ENCODE measurements around the gene NAA80. TPM values are rescaled to one million over a fixed set of nuclear protein-coding genes. Genes with fewer than 3 reads are reported as not detected.

Gene NAA80
- total RNA-seq, 4 donors from 2014 or later: 4.7 to 33.5 (median 24.0) TPM

DNA sequence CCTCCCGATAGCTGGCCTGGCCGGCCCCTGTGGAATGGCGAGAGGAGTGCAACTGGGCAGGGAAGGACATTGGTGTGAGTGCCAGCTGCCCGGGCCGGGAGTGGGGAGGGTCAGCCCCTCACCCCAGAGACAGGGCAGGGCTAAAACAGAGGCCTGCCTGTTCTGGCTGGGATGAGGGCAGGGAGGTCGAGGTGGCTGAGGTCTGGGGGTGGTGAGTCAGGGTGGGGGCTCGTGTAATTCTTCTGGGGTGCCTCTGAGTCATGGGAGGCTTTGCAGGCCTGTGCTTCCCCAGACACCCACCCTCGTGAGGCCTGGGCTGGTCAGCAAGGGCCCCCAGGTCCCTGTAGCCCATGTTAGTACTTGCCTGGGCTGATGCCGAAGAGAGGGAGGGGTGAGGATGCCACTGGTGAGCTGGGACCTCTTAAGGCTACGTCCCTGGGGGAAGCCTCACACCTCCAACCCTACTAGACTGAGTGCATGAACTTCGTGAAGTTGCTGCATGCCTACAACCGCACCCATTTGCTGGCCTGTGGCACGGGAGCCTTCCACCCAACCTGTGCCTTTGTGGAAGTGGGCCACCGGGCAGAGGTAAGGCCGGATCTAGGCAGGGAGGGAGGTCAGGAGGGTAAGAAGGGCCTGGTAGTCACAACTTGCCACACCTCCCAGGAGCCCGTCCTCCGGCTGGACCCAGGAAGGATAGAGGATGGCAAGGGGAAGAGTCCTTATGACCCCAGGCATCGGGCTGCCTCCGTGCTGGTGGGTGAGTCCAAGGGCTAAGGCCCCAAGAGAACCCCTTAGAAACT, 28.6 kb downstream of the NAA80 start:
- Histone ChIP-seq H3K9me3 (no peaks in the 10 kb centered on the region), H3K36me3 (no peaks in the 10 kb centered on the region), H3K27ac (peak overlapping the region; percentile 97 to 99), H3K4me1 (peaks cover 4 to 34% of the 10 kb centered on the region in 2 donors), H3K4me3 (peak overlapping the region; percentile 28 to 33), H3K27me3 (no peaks in the 10 kb centered on the region)
- no peak for DNase-seq
- TF ChIP-seq POLR2A (IDR thresholded peaks at IDR 0.05): no peak
- TF ChIP-seq, protein P1, sequence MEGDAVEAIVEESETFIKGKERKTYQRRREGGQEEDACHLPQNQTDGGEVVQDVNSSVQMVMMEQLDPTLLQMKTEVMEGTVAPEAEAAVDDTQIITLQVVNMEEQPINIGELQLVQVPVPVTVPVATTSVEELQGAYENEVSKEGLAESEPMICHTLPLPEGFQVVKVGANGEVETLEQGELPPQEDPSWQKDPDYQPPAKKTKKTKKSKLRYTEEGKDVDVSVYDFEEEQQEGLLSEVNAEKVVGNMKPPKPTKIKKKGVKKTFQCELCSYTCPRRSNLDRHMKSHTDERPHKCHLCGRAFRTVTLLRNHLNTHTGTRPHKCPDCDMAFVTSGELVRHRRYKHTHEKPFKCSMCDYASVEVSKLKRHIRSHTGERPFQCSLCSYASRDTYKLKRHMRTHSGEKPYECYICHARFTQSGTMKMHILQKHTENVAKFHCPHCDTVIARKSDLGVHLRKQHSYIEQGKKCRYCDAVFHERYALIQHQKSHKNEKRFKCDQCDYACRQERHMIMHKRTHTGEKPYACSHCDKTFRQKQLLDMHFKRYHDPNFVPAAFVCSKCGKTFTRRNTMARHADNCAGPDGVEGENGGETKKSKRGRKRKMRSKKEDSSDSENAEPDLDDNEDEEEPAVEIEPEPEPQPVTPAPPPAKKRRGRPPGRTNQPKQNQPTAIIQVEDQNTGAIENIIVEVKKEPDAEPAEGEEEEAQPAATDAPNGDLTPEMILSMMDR (IDR thresholded peaks at IDR 0.05): no peak
- intact Hi-C loops (cut with DNase I; ENCODE audit: low total_unique reads): loop anchor here (5.0 kb wide), 1 partner anchor 43 kb away; no protein-coding TSS in a partner anchor

DNA sequence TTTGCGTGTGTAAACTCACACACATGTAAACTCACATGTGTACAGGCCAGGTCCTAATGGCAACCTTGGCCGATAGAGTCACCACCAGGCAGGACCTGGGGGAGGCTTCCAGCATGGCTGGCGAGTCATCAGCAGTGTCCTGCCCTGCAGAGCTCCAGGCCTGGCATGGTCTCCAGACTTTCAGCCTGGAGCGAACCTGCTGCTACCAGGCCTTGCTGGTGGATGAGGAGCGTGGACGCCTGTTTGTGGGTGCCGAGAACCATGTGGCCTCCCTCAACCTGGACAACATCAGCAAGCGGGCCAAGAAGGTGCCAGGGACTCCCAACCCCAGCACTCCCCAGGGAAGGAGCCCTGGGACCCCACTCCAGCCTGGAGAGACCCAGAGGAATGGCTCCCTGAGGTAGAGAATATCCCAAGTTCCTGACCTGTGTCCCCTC, 29.2 kb downstream of the NAA80 start:
- peaks cover 8 to 39% of the 10 kb centered on the region in 2 donors for H3K4me1 ChIP-seq

DNA sequence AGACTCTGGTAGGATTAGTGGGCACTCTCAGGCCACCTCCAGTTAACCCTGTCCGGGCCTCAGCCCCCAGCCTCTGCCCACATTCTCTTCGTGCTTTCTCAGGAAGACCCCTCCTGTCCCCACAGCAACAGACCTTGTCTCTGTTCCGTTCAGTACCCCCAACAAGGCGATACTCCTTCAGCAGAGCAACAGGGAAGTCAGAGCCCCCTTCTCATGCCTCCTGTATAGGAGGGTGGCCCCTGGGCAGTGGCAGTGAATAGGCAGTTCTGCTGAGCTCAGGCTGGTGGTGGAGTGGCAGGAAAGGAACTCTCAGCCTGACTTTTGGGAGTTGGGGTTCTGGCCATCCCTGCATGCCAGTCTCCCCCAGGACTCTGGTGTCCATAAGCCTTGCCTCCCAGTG, 29.7 kb downstream of the NAA80 start:
- Histone ChIP-seq H3K4me3 (peak overlapping the region; percentile 28 to 33), H3K27ac (peak overlapping the region; percentile 97 to 99), H3K9me3 (no peaks in the 10 kb centered on the region), H3K4me1 (peaks cover 9 to 39% of the 10 kb centered on the region in 2 donors), H3K27me3 (no peaks in the 10 kb centered on the region), H3K36me3 (no peaks in the 10 kb centered on the region)
- intact Hi-C loops (cut with DNase I; ENCODE audit: low total_unique reads): no loop called here
- no peak for TF ChIP-seq POLR2A (IDR thresholded peaks at IDR 0.05)
- TF ChIP-seq, protein P1 (IDR thresholded peaks at IDR 0.05): no peak
- DNase-seq: no peak

More for the DNA sequence above, 29.2 kb downstream of the NAA80 start:
- Histone ChIP-seq H3K36me3 (no peaks in the 10 kb centered on the region), H3K4me3 (peak overlapping the region; percentile 28 to 33), H3K27me3 (no peaks in the 10 kb centered on the region), H3K9me3 (no peaks in the 10 kb centered on the region), H3K27ac (peak overlapping the region; percentile 97 to 99)
- DNase-seq: peak in 1 of 2 donors; percentile 23
- TF ChIP-seq, protein P1 (IDR thresholded peaks at IDR 0.05): no peak
- no peak for TF ChIP-seq POLR2A (IDR thresholded peaks at IDR 0.05)
- intact Hi-C loops (cut with DNase I; ENCODE audit: low total_unique reads): loop anchor here (5.0 kb wide), 1 partner anchor 43 kb away; no protein-coding TSS in a partner anchor

DNA sequence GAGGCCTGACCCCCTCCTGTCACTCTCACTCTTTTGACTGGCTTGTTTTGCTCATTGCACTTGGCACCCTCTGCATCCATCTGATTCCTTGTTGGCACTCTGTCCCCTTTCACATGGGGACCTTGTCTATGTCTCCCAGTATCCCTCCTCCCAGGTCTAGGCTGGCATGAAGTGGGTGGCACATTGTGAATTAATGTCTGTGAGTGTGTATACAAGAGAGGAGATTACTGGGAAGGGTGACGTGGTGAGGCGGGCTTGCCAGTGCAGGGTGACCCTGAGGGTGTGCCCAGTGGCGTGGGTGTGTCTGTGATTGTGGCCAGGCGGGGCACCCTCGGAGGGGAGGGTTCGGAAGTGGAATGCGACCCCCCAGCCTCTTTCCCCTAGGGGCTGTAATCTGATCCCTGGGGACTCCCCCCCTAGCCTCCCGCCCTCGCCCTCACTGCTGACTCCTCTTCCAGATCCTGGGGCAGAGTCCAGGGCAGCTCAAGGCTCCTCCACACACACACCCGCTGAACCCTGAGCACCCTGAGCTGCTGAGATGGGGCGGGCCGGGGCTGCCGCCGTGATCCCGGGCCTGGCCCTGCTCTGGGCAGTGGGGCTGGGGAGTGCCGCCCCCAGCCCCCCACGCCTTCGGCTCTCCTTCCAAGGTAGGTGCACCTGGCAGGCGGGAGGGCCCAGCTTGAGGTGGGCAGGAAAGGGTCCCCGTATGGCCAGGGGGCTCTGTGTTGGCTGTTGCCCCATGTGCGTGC, 30.3 kb downstream of the NAA80 start, which contains the start of gene SEMA3B:
Gene SEMA3B (plus strand): TSS at position 445 of the 749 bp plus-strand sequence. CDS start 94 bp downstream, at position 539.
- peak; percentile 64 for DNase-seq
- intact Hi-C loops (cut with DNase I; ENCODE audit: low total_unique reads): no loop called here
- Histone ChIP-seq H3K4me1 (peaks cover 9 to 39% of the 10 kb centered on the region in 2 donors), H3K4me3 (peak within 1 kb of the TSS; percentile 44 to 63), H3K27ac (peak within 1 kb of the TSS; percentile 97 to 99), H3K9me3 (no peaks in the 10 kb centered on the region), H3K36me3 (no peaks in the 10 kb centered on the region), H3K27me3 (no peaks in the 10 kb centered on the region)
- peak in 1 of 2 donors; percentile 63 for TF ChIP-seq POLR2A (IDR thresholded peaks at IDR 0.05)
- TF ChIP-seq, protein P1 (IDR thresholded peaks at IDR 0.05): no peak
